H1 (cell line): ENCODE measurements around the gene MTX1. TPM values are rescaled to one million over a fixed set of nuclear protein-coding genes. Genes with fewer than 3 reads are reported as not detected.

Experiments used
- CTCF ChIA-PET: fragments of 300-600 bp; sonication (Branson Sonifier 250); formaldehyde crosslinking; loops from one replicate; lab custom pipeline; 2021; ENCODE audit not compliant: partially characterized antibody; lab: Charles Lee
- POLR2A ChIA-PET: fragments of 300-600 bp; sonication (Branson Sonifier 250); formaldehyde crosslinking; loops from one replicate; lab custom pipeline; 2021; ENCODE audit warnings: inconsistent platforms; ENCODE audit not compliant: partially characterized antibody; lab: Charles Lee
- DNase-seq, 2 experiments: peaks; one replicate each; pipeline versions ENCODE4 v3.0.0 to v3.0.0-alpha.2; 2010 to 2022; ENCODE audit warnings: low spot score in 2 of 2, low read depth in 1 of 2, mixed read lengths in 1 of 2
- FAIRE-seq: peaks from 2 replicates; lab custom pipeline; 2011; peaks lifted over from hg19 to GRCh38; lab: Jason Lieb, UNC
- H2AFZ ChIP-seq: 2 replicates; pipeline ENCODE4 v1.8.1; 2012; ENCODE audit warnings: low read length, inconsistent platforms
- H2AK5ac ChIP-seq: 2 replicates; pipeline ENCODE4 v1.6.1; 2013; ENCODE audit warnings: low read depth, low read length
- H2BK120ac ChIP-seq: replicated peaks from 2 replicates; pipeline ENCODE3; 2013; ENCODE audit warnings: low read depth, low read length, inconsistent platforms
- H2BK12ac ChIP-seq: 2 replicates; pipeline ENCODE4 v1.6.1; 2013; ENCODE audit warnings: low read depth, low read length
- H2BK15ac ChIP-seq: 2 replicates; pipeline ENCODE4 v1.6.1; 2013; ENCODE audit warnings: low read length
- H2BK20ac ChIP-seq: 2 replicates; pipeline ENCODE4 v1.6.1; 2013; ENCODE audit warnings: low read length
- H2BK5ac ChIP-seq: 2 replicates; pipeline ENCODE4 v1.6.1; 2013; ENCODE audit warnings: low read depth, low read length
- H3K14ac ChIP-seq: 2 replicates; pipeline ENCODE4 v1.6.1; 2013; ENCODE audit warnings: inconsistent platforms; ENCODE audit not compliant: insufficient read length
- H3K18ac ChIP-seq: 2 replicates; pipeline ENCODE4 v1.6.1; 2013; ENCODE audit warnings: low read length; ENCODE audit errors: extremely low read depth
- H3K23ac ChIP-seq: 2 replicates; pipeline ENCODE4 v1.6.1; 2013; ENCODE audit warnings: inconsistent platforms; ENCODE audit not compliant: insufficient read length
- H3K23me2 ChIP-seq: 2 replicates; pipeline ENCODE4 v1.6.1; 2013; ENCODE audit warnings: low read depth, low read length
- H3K27ac ChIP-seq: 2 replicates; pipeline ENCODE4 v1.6.1; 2011; ENCODE audit warnings: low read depth, low read length, inconsistent platforms
- H3K27me3 ChIP-seq, 4 experiments: replicated peaks in 1 of 4; 1 replicate in 1 of 4; 2 replicates in 3 of 4; pipeline versions ENCODE4 v1.6.1 to v1.8.1; 2011 to 2013; ENCODE audit warnings: low read length in 3 of 4, mild to moderate bottlenecking in 3 of 4, inconsistent platforms in 2 of 4, mixed read lengths in 2 of 4, moderate library complexity in 1 of 4; ENCODE audit not compliant: control insufficient read depth in 3 of 4, insufficient read depth in 3 of 4; ENCODE audit errors: extremely low read depth in 1 of 4
- H3K36me3 ChIP-seq, 4 experiments: 2 replicates each; pipeline versions ENCODE4 v1.6.1 to v1.8.1; 2011 to 2013; ENCODE audit warnings: mild to moderate bottlenecking in 4 of 4, low read length in 3 of 4, moderate library complexity in 2 of 4, control low read depth in 1 of 4, inconsistent platforms in 1 of 4; ENCODE audit not compliant: insufficient read depth in 4 of 4, control insufficient read depth in 2 of 4
- H3K4ac ChIP-seq: replicated peaks from 2 replicates; pipeline ENCODE3; 2013; ENCODE audit warnings: low read length, low read depth, mixed read lengths, inconsistent platforms; ENCODE audit not compliant: insufficient read length
- H3K4me1 ChIP-seq, 4 experiments: replicated peaks in 1 of 4; 1 replicate in 1 of 4; 2 replicates in 3 of 4; pipeline versions ENCODE4 v1.6.1 to v1.8.1; 2011 to 2013; ENCODE audit warnings: low read length in 3 of 4, inconsistent platforms in 2 of 4, mixed read lengths in 1 of 4; ENCODE audit not compliant: insufficient read depth in 4 of 4, control insufficient read depth in 3 of 4
- H3K4me2 ChIP-seq, 2 experiments: 2 replicates each; pipeline versions ENCODE4 v1.6.1 to v1.8.1; 2011 to 2013; ENCODE audit warnings: low read depth in 2 of 2, low read length in 2 of 2, control low read depth in 1 of 2, inconsistent platforms in 1 of 2, mild to moderate bottlenecking in 1 of 2; ENCODE audit not compliant: insufficient read depth in 1 of 2
- H3K4me3 ChIP-seq, 4 experiments: fragments of 200-600, 300-600 bp in 1 of 4; sonication (generic), shearing (Covaris generic), sonication (Bioruptor Twin) in 1 of 4; 2 replicates each; pipeline versions ENCODE4 v1.5.1 to v1.8.1; 2011 to 2016; ENCODE audit warnings: low read length in 4 of 4, low read depth in 3 of 4, control low read depth in 2 of 4, inconsistent platforms in 2 of 4, mild to moderate bottlenecking in 2 of 4, mixed read lengths in 1 of 4, moderate library complexity in 1 of 4; ENCODE audit not compliant: insufficient read depth in 2 of 4; ENCODE audit errors: extremely low read depth in 1 of 4
- H3K56ac ChIP-seq: replicated peaks from 2 replicates; pipeline ENCODE3; 2013; ENCODE audit warnings: low read depth, mild to moderate bottlenecking, mixed read lengths, low read length, inconsistent platforms; ENCODE audit not compliant: insufficient read length
- H3K79me1 ChIP-seq: 2 replicates; pipeline ENCODE4 v1.6.1; 2013; ENCODE audit warnings: low read depth, low read length, control low read depth
- H3K79me2 ChIP-seq, 2 experiments: 2 replicates each; pipeline versions ENCODE4 v1.6.1 to v1.8.1; 2012 to 2013; ENCODE audit warnings: low read length in 2 of 2, mild to moderate bottlenecking in 2 of 2, inconsistent platforms in 1 of 2; ENCODE audit not compliant: insufficient read depth in 2 of 2, control insufficient read depth in 1 of 2
- H3K9ac ChIP-seq, 4 experiments: replicated peaks in 1 of 4; 1 replicate in 1 of 4; 2 replicates in 3 of 4; pipeline versions ENCODE4 v1.6.1 to v1.8.1; 2011 to 2013; ENCODE audit warnings: low read depth in 3 of 4, low read length in 3 of 4, control low read depth in 2 of 4, mild to moderate bottlenecking in 2 of 4, moderate library complexity in 2 of 4, inconsistent platforms in 1 of 4; ENCODE audit errors: extremely low read depth in 1 of 4
- H3K9me3 ChIP-seq, 2 experiments: 2 replicates each; pipeline versions ENCODE4 v1.6.1 to v1.8.1; 2012 to 2013; ENCODE audit warnings: mild to moderate bottlenecking in 2 of 2, moderate library complexity in 2 of 2, control low read depth in 1 of 2, inconsistent platforms in 1 of 2, low read depth in 1 of 2, low read length in 1 of 2, mixed read lengths in 1 of 2; ENCODE audit not compliant: insufficient read depth in 2 of 2
- H4K20me1 ChIP-seq, 2 experiments: replicated peaks in 1 of 2; 2 replicates each; pipeline versions ENCODE3 to v1.8.1; 2011 to 2013; ENCODE audit warnings: inconsistent platforms in 2 of 2, low read length in 2 of 2, mild to moderate bottlenecking in 1 of 2; ENCODE audit not compliant: insufficient read depth in 2 of 2, control insufficient read depth in 1 of 2
- H4K5ac ChIP-seq: 2 replicates; pipeline ENCODE4 v1.6.1; 2013; ENCODE audit warnings: low read length, low read depth, mixed read lengths, inconsistent platforms; ENCODE audit not compliant: insufficient read length
- H4K8ac ChIP-seq: 2 replicates; pipeline ENCODE4 v1.8.0; 2013; ENCODE audit warnings: mild to moderate bottlenecking, moderate library complexity, low read length, inconsistent platforms; ENCODE audit not compliant: insufficient read depth; ENCODE audit errors: extremely low read depth
- H4K91ac ChIP-seq: replicated peaks from 2 replicates; pipeline ENCODE3; 2013; ENCODE audit warnings: low read length, mixed read lengths, inconsistent platforms; ENCODE audit not compliant: insufficient read length
- ATF2 ChIP-seq: IDR thresholded peaks from 2 replicates; pipeline ENCODE4 v1.6.1; 2012; ENCODE audit warnings: low read length, inconsistent platforms
- EZH2 ChIP-seq: fragments of 200-600 bp; sonication (generic); IDR thresholded peaks from 2 replicates; pipeline ENCODE4 v1.7.1; 2012; ENCODE audit warnings: low read depth, mild to moderate bottlenecking, moderate library complexity, low read length, inconsistent platforms; ENCODE audit not compliant: severe bottlenecking
- GABPA ChIP-seq: IDR thresholded peaks from 2 replicates; pipeline ENCODE4 v1.6.1; 2011; ENCODE audit warnings: mild to moderate bottlenecking, low read length, moderate library complexity, borderline replicate concordance; ENCODE audit not compliant: insufficient read depth
- RAD21 ChIP-seq, 2 experiments: IDR thresholded peaks in 1 of 2; conservative IDR thresholded peaks in 1 of 2; 2 replicates each; pipeline ENCODE4 v1.6.1; 2011; ENCODE audit warnings: low read depth in 2 of 2, low read length in 2 of 2, improper control_type of control experiment in 1 of 2, inconsistent platforms in 1 of 2, mild to moderate bottlenecking in 1 of 2, moderate library complexity in 1 of 2
- RNF2 ChIP-seq: fragments of 200-900, 300-1000 bp; sonication (generic); IDR thresholded peaks from 2 replicates; pipeline ENCODE4 v1.7.1; 2016; ENCODE audit warnings: borderline replicate concordance, low read depth, mild to moderate bottlenecking, antibody characterized with exemption, low read length; ENCODE audit not compliant: poor library complexity, severe bottlenecking; ENCODE audit errors: missing control alignments
- SIN3A ChIP-seq, 2 experiments: IDR thresholded peaks in 1 of 2; conservative IDR thresholded peaks in 1 of 2; 2 replicates each; pipeline ENCODE4 v1.6.1; 2011 to 2012; ENCODE audit warnings: low read length in 2 of 2, improper control_type of control experiment in 1 of 2, low read depth in 1 of 2, mild to moderate bottlenecking in 1 of 2
- TAF7 ChIP-seq: optimal IDR thresholded peaks from 2 replicates; pipeline ENCODE3; 2011; ENCODE audit warnings: low read depth, mild to moderate bottlenecking, inconsistent platforms, low read length, moderate library complexity, borderline replicate concordance
- TEAD4 ChIP-seq: IDR thresholded peaks from 2 replicates; pipeline ENCODE4 v1.6.1; 2012; ENCODE audit warnings: low read depth, low read length, inconsistent platforms, mixed read lengths
- WGBS, 2 experiments: shearing (Covaris generic) in 1 of 2; methylation state at CpG; one replicate each; pipeline versions ENCODE4 v1.1.6 to v1.1.7; 2013 to 2015; ENCODE audit warnings: low lambda C conversion rate in 2 of 2, mixed read lengths in 2 of 2, inconsistent platforms in 1 of 2, low coverage in 1 of 2, missing lambda C conversion rate in 1 of 2; ENCODE audit not compliant: insufficient replicate concordance in 2 of 2, insufficient coverage in 1 of 2, insufficient read length in 1 of 2; ENCODE audit errors: extremely low coverage in 1 of 2, missing lambda C conversion rate in 1 of 2; 5-methylcytosine and 5-hydroxymethylcytosine counted together
- polyA plus RNA-seq, 7 experiments: library from polyadenylated mRNA; depleted of rRNA in 3 of 7; stranded (reverse) in 5 of 7; unstranded in 2 of 7; fragments of >200 nt in 5 of 7; fragments of 200-250 nt in 2 of 7; gene quantifications; 1 replicate in 5 of 7; 2 replicates in 1 of 7; 4 replicates in 1 of 7; pipeline versions ENCODE4 v1.2.1 to v1.2.3, GENCODE V29; 2011 to 2013; ENCODE audit warnings: missing spikeins in 2 of 7, mixed read lengths in 2 of 7
- total RNA-seq: library from RNA; stranded (reverse); fragmentation: NEBNext Ultra II Directional; extraction: Animal tissue kit (Norgen Biotek cat#: 25700); gene quantifications from 2 replicates; pipeline ENCODE4 v1.2.1, GENCODE V29; 2021

MTX1 gene
- total and polyA plus RNA-seq, 2 of the 8 experiments (the other 6 are each of a cell fraction or from before 2014, with no cell fraction given), result 47.9 to 131 TPM

GRCh38 chr1:155210314-155211104 is 2.0 kb downstream of the MTX1 start:
- Histone ChIP-seq H3K4me2 (peak overlapping the region in 1 of 2 experiments; percentile 91; a peak in 1 of 4 replicates), H2AFZ (no peak overlapping the region), H3K9ac (no peak overlapping the region), H4K20me1 (peaks cover 0 to 4% of the 10 kb centered on the region in 2 experiments), H3K56ac (no peak overlapping the region), H3K14ac (no peak overlapping the region), H2AK5ac (no peak overlapping the region), H3K9me3 (no peaks in the 10 kb centered on the region), H3K18ac (no peak overlapping the region), H2BK5ac (no peak overlapping the region), H4K8ac (no peak overlapping the region), H3K27me3 (peaks cover 0 to 3% (median 0%) of the 10 kb centered on the region in 4 experiments; a peak in 2 of 7 replicates), H4K5ac (no peak overlapping the region), H3K23me2 (peaks cover 17% of the 10 kb centered on the region), H2BK20ac (no peak overlapping the region), H2BK12ac (no peak overlapping the region), H3K79me1 (no peaks in the 10 kb centered on the region), H3K27ac (no peak overlapping the region), H2BK120ac (no peak overlapping the region), H4K91ac (no peak overlapping the region), H3K36me3 (no peaks in the 10 kb centered on the region), H3K4me3 (peak overlapping the region in 1 of 4 experiments; percentile 86; a peak in 1 of 8 replicates), H3K79me2 (no peaks in the 10 kb centered on the region), H2BK15ac (no peak overlapping the region), H3K23ac (no peak overlapping the region), H3K4ac (no peak overlapping the region), H3K4me1 (peaks cover 3 to 20% (median 11%) of the 10 kb centered on the region in 4 experiments)
- WGBS, 2 experiments, result 93% methylated on average over 4 of the region's 4 CpGs; no CpG with 5 or more reads in 1 of the 2 experiments
- DNase-seq (no peak), FAIRE-seq (no peak)
- ChIA-PET CTCF (interaction anchor here (0.6 to 5.7 kb wide), 3 partner anchors 15 to 1208 kb away, joined by 3 to 62 read pairs (median 5); no protein-coding TSS in a partner anchor), POLR2A (interaction anchor here (1.3 to 19.4 kb wide), 5 partner anchors 13 to 52 kb away, joined by 3 to 512 read pairs (median 235); partner anchors contain the start of genes KRTCAP2, SCAMP3 and TRIM46)
- no peak for TF ChIP-seq TAF7
- no peak for TF ChIP-seq GABPA
- TF ChIP-seq SIN3A (conservative IDR thresholded peaks at IDR 0.05 in 1 of 2, IDR thresholded peaks at IDR 0.05 in 1 of 2; ENCODE audit: low read depth in 1 of 2, low read length in 2 of 2), result no peak
- TF ChIP-seq ATF2, result no peak
- TF ChIP-seq RNF2, result no peak
- no peak for TF ChIP-seq EZH2
- no peak for TF ChIP-seq RAD21 (IDR thresholded peaks at IDR 0.05 in 1 of 2, conservative IDR thresholded peaks at IDR 0.05 in 1 of 2; ENCODE audit: low read depth in 2 of 2, low read length in 2 of 2)
- TF ChIP-seq TEAD4, result no peak
